ENCODE data around the gene KSR2. TPM values are rescaled to one million over a fixed set of nuclear protein-coding genes. Genes with fewer than 3 reads are reported as not detected.

The KSR2 gene
- total and polyA plus RNA-seq, 10 of the 15 experiments (the other 5 are each of a cell fraction or from before 2014, with no cell fraction given): under 0.01 to 1.5 (median 0.01) TPM; not detected in 3

- H3K4me2 ChIP-seq (ENCODE audit: control insufficient read depth, insufficient read depth): no peak overlapping the region
- RAD21 ChIA-PET (ENCODE audit: unreplicated experiment): no interaction called here
- H3K4me1 ChIP-seq (ENCODE audit: control insufficient read depth, insufficient read depth, low read length): no peaks in the 10 kb centered on the region
- DNase-seq (ENCODE audit: low read depth, low spot score) (no peak), ATAC-seq (no peak), FAIRE-seq (no peak)
- 48% methylated on average over 8 of the region's 8 CpGs for WGBS (ENCODE audit: insufficient coverage, insufficient replicate concordance, low lambda C conversion rate, missing lambda C conversion rate)
- H3K27ac ChIP-seq (ENCODE audit: control insufficient read depth, insufficient read depth): no peak overlapping the region
- H3K9me3 ChIP-seq (replicated peaks; ENCODE audit: control insufficient read depth, insufficient read depth, low read length): no peaks in the 10 kb centered on the region
- SMC1A ChIA-PET (ENCODE audit: uncharacterized antibody, unreplicated experiment): no interaction called here
- BruUV-seq (replicated peaks): no TSS peak
- TF ChIP-seq RUNX3 (IDR thresholded peaks at IDR 0.05; ENCODE audit: low read length): no peak
- TF ChIP-seq, protein P1, sequence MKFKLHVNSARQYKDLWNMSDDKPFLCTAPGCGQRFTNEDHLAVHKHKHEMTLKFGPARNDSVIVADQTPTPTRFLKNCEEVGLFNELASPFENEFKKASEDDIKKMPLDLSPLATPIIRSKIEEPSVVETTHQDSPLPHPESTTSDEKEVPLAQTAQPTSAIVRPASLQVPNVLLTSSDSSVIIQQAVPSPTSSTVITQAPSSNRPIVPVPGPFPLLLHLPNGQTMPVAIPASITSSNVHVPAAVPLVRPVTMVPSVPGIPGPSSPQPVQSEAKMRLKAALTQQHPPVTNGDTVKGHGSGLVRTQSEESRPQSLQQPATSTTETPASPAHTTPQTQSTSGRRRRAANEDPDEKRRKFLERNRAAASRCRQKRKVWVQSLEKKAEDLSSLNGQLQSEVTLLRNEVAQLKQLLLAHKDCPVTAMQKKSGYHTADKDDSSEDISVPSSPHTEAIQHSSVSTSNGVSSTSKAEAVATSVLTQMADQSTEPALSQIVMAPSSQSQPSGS (IDR thresholded peaks at IDR 0.05; ENCODE audit: low read length): no peak
- intact Hi-C loops (cut with micrococcal nuclease; ENCODE audit: unreplicated experiment): no loop called here
- H3K4me3 ChIP-seq: no peak overlapping the region
- no peak overlapping the region for H3K9ac ChIP-seq (ENCODE audit: control insufficient read depth, insufficient read depth, low read length)
- in situ Hi-C loops (cut with MboI): no loop called here
- H3K27me3 ChIP-seq (replicated peaks in 1 of 2; ENCODE audit: control insufficient read depth in 2 of 2, insufficient read depth in 2 of 2, low read length in 1 of 2): no peaks in the 10 kb centered on the region
- no peaks in the 10 kb centered on the region for H4K20me1 ChIP-seq (ENCODE audit: control insufficient read depth, insufficient read depth)
- no peak overlapping the region for H2AFZ ChIP-seq (ENCODE audit: control insufficient read depth, low read depth, low read length)
- CTCF ChIA-PET: no interaction called here
- no peaks in the 10 kb centered on the region for H3K79me2 ChIP-seq (ENCODE audit: control insufficient read depth, insufficient read depth, low read length)
- POLR2A ChIA-PET: no interaction called here
- no peaks in the 10 kb centered on the region for H3K36me3 ChIP-seq (ENCODE audit: control insufficient read depth in 2 of 2, insufficient read depth in 2 of 2, low read length in 1 of 2)
These were observed 175.8 kb downstream of the KSR2 start for GRCh38 chr12:117792877-117793424.

DNA sequence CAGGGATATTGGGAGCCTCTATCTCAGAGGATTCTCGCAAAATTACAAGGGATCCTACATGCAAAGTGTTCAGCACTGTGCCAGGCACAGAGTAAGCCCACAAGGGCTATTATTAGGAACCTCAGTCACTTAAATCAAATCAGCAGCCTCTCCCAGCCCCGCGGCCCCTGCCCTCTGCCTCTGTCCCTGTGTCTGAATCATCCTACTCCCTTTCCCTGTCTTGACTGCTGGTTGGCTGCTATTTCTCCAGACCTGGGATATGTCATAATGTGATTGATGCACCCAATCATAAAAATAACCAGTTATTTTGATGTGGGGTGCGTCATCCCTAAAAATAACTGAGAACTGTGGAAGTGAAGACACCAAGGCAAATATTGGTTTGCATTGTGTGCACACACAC is 176.3 kb downstream of the KSR2 start:
- ChIA-PET POLR2A (no interaction called here), CTCF (no interaction called here), RAD21 (ENCODE audit: unreplicated experiment) (no interaction called here), SMC1A (ENCODE audit: uncharacterized antibody, unreplicated experiment) (no interaction called here)
- in situ Hi-C loops (cut with MboI) (no loop called here), intact Hi-C loops (cut with micrococcal nuclease; ENCODE audit: unreplicated experiment) (no loop called here)
- no peak for FAIRE-seq
- no peak for ATAC-seq
- Histone ChIP-seq H3K4me3 (no peak overlapping the region), H3K79me2 (ENCODE audit: control insufficient read depth, insufficient read depth, low read length) (no peaks in the 10 kb centered on the region), H3K27me3 (replicated peaks in 1 of 2; ENCODE audit: control insufficient read depth in 2 of 2, insufficient read depth in 2 of 2, low read length in 1 of 2) (no peaks in the 10 kb centered on the region), H3K27ac (ENCODE audit: control insufficient read depth, insufficient read depth) (no peak overlapping the region), H3K36me3 (ENCODE audit: control insufficient read depth in 2 of 2, insufficient read depth in 2 of 2, low read length in 1 of 2) (no peaks in the 10 kb centered on the region), H2AFZ (ENCODE audit: control insufficient read depth, low read depth, low read length) (no peak overlapping the region), H3K9me3 (replicated peaks; ENCODE audit: control insufficient read depth, insufficient read depth, low read length) (no peaks in the 10 kb centered on the region), H3K4me2 (ENCODE audit: control insufficient read depth, insufficient read depth) (no peak overlapping the region), H4K20me1 (ENCODE audit: control insufficient read depth, insufficient read depth) (no peaks in the 10 kb centered on the region), H3K4me1 (ENCODE audit: control insufficient read depth, insufficient read depth, low read length) (no peaks in the 10 kb centered on the region), H3K9ac (ENCODE audit: control insufficient read depth, insufficient read depth, low read length) (no peak overlapping the region)
- WGBS (ENCODE audit: insufficient coverage, insufficient replicate concordance, low lambda C conversion rate, missing lambda C conversion rate): 49% methylated on average over 4 of the region's 4 CpGs
- no TSS peak for BruUV-seq (replicated peaks)
- TF ChIP-seq LARP7 (IDR thresholded peaks at IDR 0.05): no peak
- TF ChIP-seq ESRRA (IDR thresholded peaks at IDR 0.05; ENCODE audit: low read length): no peak
- TF ChIP-seq HDAC2 (IDR thresholded peaks at IDR 0.05): no peak
- TF ChIP-seq, protein P2, sequence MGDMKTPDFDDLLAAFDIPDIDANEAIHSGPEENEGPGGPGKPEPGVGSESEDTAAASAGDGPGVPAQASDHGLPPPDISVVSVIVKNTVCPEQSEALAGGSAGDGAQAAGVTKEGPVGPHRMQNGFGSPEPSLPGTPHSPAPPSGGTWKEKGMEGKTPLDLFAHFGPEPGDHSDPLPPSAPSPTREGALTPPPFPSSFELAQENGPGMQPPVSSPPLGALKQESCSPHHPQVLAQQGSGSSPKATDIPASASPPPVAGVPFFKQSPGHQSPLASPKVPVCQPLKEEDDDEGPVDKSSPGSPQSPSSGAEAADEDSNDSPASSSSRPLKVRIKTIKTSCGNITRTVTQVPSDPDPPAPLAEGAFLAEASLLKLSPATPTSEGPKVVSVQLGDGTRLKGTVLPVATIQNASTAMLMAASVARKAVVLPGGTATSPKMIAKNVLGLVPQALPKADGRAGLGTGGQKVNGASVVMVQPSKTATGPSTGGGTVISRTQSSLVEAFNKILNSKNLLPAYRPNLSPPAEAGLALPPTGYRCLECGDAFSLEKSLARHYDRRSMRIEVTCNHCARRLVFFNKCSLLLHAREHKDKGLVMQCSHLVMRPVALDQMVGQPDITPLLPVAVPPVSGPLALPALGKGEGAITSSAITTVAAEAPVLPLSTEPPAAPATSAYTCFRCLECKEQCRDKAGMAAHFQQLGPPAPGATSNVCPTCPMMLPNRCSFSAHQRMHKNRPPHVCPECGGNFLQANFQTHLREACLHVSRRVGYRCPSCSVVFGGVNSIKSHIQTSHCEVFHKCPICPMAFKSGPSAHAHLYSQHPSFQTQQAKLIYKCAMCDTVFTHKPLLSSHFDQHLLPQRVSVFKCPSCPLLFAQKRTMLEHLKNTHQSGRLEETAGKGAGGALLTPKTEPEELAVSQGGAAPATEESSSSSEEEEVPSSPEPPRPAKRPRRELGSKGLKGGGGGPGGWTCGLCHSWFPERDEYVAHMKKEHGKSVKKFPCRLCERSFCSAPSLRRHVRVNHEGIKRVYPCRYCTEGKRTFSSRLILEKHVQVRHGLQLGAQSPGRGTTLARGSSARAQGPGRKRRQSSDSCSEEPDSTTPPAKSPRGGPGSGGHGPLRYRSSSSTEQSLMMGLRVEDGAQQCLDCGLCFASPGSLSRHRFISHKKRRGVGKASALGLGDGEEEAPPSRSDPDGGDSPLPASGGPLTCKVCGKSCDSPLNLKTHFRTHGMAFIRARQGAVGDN (IDR thresholded peaks at IDR 0.05): no peak
- TF ChIP-seq, protein P3, sequence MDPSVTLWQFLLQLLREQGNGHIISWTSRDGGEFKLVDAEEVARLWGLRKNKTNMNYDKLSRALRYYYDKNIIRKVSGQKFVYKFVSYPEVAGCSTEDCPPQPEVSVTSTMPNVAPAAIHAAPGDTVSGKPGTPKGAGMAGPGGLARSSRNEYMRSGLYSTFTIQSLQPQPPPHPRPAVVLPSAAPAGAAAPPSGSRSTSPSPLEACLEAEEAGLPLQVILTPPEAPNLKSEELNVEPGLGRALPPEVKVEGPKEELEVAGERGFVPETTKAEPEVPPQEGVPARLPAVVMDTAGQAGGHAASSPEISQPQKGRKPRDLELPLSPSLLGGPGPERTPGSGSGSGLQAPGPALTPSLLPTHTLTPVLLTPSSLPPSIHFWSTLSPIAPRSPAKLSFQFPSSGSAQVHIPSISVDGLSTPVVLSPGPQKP (IDR thresholded peaks at IDR 0.05; ENCODE audit: low read depth, low read length): no peak
- no peak for TF ChIP-seq POLR2AphosphoS2 (IDR thresholded peaks at IDR 0.05; ENCODE audit: low read depth, low read length)
- no peak for DNase-seq (ENCODE audit: low read depth, low spot score)

Data from GM12878 (cell line).